ENCODE results near the gene MT4.

DNA sequence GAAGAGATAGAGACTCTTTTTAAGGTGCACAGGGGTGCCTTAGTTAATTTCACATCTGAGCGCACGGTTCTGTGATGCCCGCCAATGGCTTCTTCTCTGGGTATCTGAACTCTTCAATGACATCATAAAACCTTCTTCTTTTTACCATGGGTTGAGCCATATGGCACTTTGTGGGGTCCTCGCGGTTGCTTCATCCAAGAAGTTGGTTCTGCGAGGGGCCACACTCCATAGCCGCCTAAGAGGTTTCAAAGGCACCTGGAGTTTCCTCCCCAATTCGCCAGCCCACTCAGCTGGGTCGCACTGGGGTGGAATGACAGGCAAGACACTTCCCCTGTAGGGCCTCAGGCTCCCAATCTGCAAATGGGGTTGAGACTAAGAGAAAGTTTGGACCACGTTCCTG is 10.4 kb upstream of the MT4 start:
- no peak for TF ChIP-seq POLR2A (IDR thresholded peaks at IDR 0.05; ENCODE audit: low read length)
- TF ChIP-seq, protein P1, sequence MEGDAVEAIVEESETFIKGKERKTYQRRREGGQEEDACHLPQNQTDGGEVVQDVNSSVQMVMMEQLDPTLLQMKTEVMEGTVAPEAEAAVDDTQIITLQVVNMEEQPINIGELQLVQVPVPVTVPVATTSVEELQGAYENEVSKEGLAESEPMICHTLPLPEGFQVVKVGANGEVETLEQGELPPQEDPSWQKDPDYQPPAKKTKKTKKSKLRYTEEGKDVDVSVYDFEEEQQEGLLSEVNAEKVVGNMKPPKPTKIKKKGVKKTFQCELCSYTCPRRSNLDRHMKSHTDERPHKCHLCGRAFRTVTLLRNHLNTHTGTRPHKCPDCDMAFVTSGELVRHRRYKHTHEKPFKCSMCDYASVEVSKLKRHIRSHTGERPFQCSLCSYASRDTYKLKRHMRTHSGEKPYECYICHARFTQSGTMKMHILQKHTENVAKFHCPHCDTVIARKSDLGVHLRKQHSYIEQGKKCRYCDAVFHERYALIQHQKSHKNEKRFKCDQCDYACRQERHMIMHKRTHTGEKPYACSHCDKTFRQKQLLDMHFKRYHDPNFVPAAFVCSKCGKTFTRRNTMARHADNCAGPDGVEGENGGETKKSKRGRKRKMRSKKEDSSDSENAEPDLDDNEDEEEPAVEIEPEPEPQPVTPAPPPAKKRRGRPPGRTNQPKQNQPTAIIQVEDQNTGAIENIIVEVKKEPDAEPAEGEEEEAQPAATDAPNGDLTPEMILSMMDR (IDR thresholded peaks at IDR 0.05), result no peak
- TF ChIP-seq HEYL (CRISPR knock-in tag; IDR thresholded peaks at IDR 0.05), result no peak
- TF ChIP-seq CHD2 (IDR thresholded peaks at IDR 0.05; ENCODE audit: low read length, partially characterized antibody), result no peak
- TF ChIP-seq CHD4 (IDR thresholded peaks at IDR 0.05; ENCODE audit: borderline replicate concordance), result no peak
- TF ChIP-seq, protein P2, sequence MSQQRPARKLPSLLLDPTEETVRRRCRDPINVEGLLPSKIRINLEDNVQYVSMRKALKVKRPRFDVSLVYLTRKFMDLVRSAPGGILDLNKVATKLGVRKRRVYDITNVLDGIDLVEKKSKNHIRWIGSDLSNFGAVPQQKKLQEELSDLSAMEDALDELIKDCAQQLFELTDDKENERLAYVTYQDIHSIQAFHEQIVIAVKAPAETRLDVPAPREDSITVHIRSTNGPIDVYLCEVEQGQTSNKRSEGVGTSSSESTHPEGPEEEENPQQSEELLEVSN (IDR thresholded peaks at IDR 0.05; ENCODE audit: borderline replicate concordance, low read depth), result no peak
- TF ChIP-seq HES2 (IDR thresholded peaks at IDR 0.05), result no peak
- TF ChIP-seq MYC (IDR thresholded peaks at IDR 0.05; ENCODE audit: borderline replicate concordance, low read length), result no peak
- TF ChIP-seq MAFK (IDR thresholded peaks at IDR 0.05; ENCODE audit: partially characterized antibody), result no peak
- no peak for TF ChIP-seq KDM5A (IDR thresholded peaks at IDR 0.05)

All from A549 (cell line).